Peyer's patch (tissue), 4 donors: ENCODE measurements around the gene TCF7L1.

Experiments used
- CTCF ChIP-seq, 6 experiments: fragments of 450-650 bp in 4 of 6; fragments of 200-600 bp in 2 of 6; sonication (generic) in 1 of 6; IDR thresholded peaks; one replicate each; pipeline ENCODE4 v1.5.1; 2017 to 2019; ENCODE audit warnings: antibody characterized with exemption in 6 of 6, mild to moderate bottlenecking in 3 of 6, moderate library complexity in 1 of 6
- POLR2A ChIP-seq, 2 donors: fragments of 450-650 bp; IDR thresholded peaks; one replicate each; pipeline ENCODE4 v1.5.1; 2017; ENCODE audit warnings: antibody characterized with exemption in 2 of 2, mild to moderate bottlenecking in 2 of 2, moderate library complexity in 2 of 2

GRCh38 chr2:85312404-85312803 lies 179.2 kb downstream of the TCF7L1 start:
- TF ChIP-seq CTCF (IDR thresholded peaks at IDR 0.05) (no peak), POLR2A (IDR thresholded peaks at IDR 0.05) (no peak)
